H9 (cell line): ENCODE measurements around the gene BRD1. TPM values are rescaled to one million over a fixed set of nuclear protein-coding genes. Genes with fewer than 3 reads are reported as not detected.

ENCODE experiments used
- DNase-seq: peaks from one replicate; pipeline ENCODE4 v3.0.0-alpha.2; 2017
- H2AFZ ChIP-seq: one replicate; pipeline ENCODE4 v1.6.1; 2013; ENCODE audit warnings: mild to moderate bottlenecking, low read length, control low read depth, moderate library complexity
- H2AK5ac ChIP-seq: 2 replicates; pipeline ENCODE4 v1.6.1; 2013; ENCODE audit warnings: low read length, control low read depth, mixed read lengths; ENCODE audit not compliant: insufficient read length
- H2BK120ac ChIP-seq: one replicate; pipeline ENCODE4 v1.6.1; 2013; ENCODE audit warnings: low read depth, mild to moderate bottlenecking, low read length, control low read depth, inconsistent platforms; ENCODE audit not compliant: poor library complexity, severe bottlenecking
- H2BK12ac ChIP-seq: 2 replicates; pipeline ENCODE4 v1.6.1; 2013; ENCODE audit warnings: low read length, control low read depth, mixed read lengths, low read depth; ENCODE audit not compliant: insufficient read length
- H2BK15ac ChIP-seq: 2 replicates; pipeline ENCODE4 v1.6.1; 2013; ENCODE audit warnings: low read depth, low read length, control low read depth
- H2BK20ac ChIP-seq: one replicate; pipeline ENCODE4 v1.6.1; 2013; ENCODE audit warnings: low read depth, mild to moderate bottlenecking, low read length, control low read depth, inconsistent platforms; ENCODE audit not compliant: poor library complexity, severe bottlenecking
- H2BK5ac ChIP-seq: 2 replicates; pipeline ENCODE4 v1.6.1; 2013; ENCODE audit warnings: low read length, control low read depth, mixed read lengths; ENCODE audit not compliant: insufficient read length
- H3K14ac ChIP-seq: 2 replicates; pipeline ENCODE4 v1.6.1; 2013; ENCODE audit warnings: low read length, control low read depth; ENCODE audit not compliant: insufficient read depth
- H3K18ac ChIP-seq: 2 replicates; pipeline ENCODE4 v1.6.1; 2013; ENCODE audit warnings: low read depth, mild to moderate bottlenecking, mixed read lengths, low read length, control low read depth; ENCODE audit not compliant: insufficient read length
- H3K23ac ChIP-seq: 2 replicates; pipeline ENCODE4 v1.6.1; 2013; ENCODE audit warnings: low read length, control low read depth, mixed read lengths, low read depth; ENCODE audit not compliant: insufficient read length
- H3K23me2 ChIP-seq: 2 replicates; pipeline ENCODE4 v1.6.1; 2013; ENCODE audit warnings: low read depth, mild to moderate bottlenecking, mixed read lengths, low read length, control low read depth; ENCODE audit not compliant: insufficient read length, poor library complexity, severe bottlenecking
- H3K27ac ChIP-seq: 2 replicates; pipeline ENCODE4 v1.5.1; 2013; ENCODE audit warnings: low read length, control low read depth, mixed read lengths, low read depth; ENCODE audit not compliant: insufficient read length
- H3K27me3 ChIP-seq: 2 replicates; pipeline ENCODE4 v1.6.1; 2013; ENCODE audit warnings: low read length, control low read depth, inconsistent platforms; ENCODE audit not compliant: insufficient read depth
- H3K4ac ChIP-seq: 2 replicates; pipeline ENCODE4 v1.6.1; 2013; ENCODE audit warnings: low read depth, mild to moderate bottlenecking, control low read depth, inconsistent platforms, low read length, moderate library complexity
- H3K4me1 ChIP-seq: 2 replicates; pipeline ENCODE4 v1.6.1; 2013; ENCODE audit warnings: low read length, control low read depth, inconsistent platforms; ENCODE audit not compliant: insufficient read depth
- H3K4me2 ChIP-seq: 2 replicates; pipeline ENCODE4 v1.6.1; 2013; ENCODE audit warnings: low read length, control low read depth, mixed read lengths; ENCODE audit not compliant: insufficient read length, insufficient read depth
- H3K56ac ChIP-seq: 2 replicates; pipeline ENCODE4 v1.6.1; 2013; ENCODE audit warnings: low read depth, mild to moderate bottlenecking, mixed read lengths, low read length, control low read depth; ENCODE audit not compliant: insufficient read length
- H3K79me1 ChIP-seq: 2 replicates; pipeline ENCODE4 v1.6.1; 2013; ENCODE audit warnings: low read depth, mild to moderate bottlenecking, moderate library complexity, low read length, control low read depth, inconsistent platforms; ENCODE audit not compliant: insufficient read depth, poor library complexity, severe bottlenecking
- H3K79me2 ChIP-seq: 2 replicates; pipeline ENCODE4 v1.6.1; 2013; ENCODE audit warnings: low read length, control low read depth, inconsistent platforms; ENCODE audit not compliant: insufficient read depth
- H3K9ac ChIP-seq: 2 replicates; pipeline ENCODE4 v1.6.1; 2013; ENCODE audit warnings: low read length, control low read depth, mixed read lengths; ENCODE audit not compliant: insufficient read length; ENCODE audit errors: extremely low read depth
- H3K9me3 ChIP-seq: one replicate; pipeline ENCODE4 v1.6.1; 2013; ENCODE audit warnings: low read depth, low read length, inconsistent platforms; ENCODE audit not compliant: control insufficient read depth
- H3T11ph ChIP-seq: one replicate; pipeline ENCODE4 v1.6.1; 2013; ENCODE audit warnings: mild to moderate bottlenecking, low read length, control low read depth, inconsistent platforms
- H4K20me1 ChIP-seq: one replicate; pipeline ENCODE4 v1.6.1; 2013; ENCODE audit not compliant: control insufficient read depth, insufficient read length, insufficient read depth
- H4K5ac ChIP-seq: 2 replicates; pipeline ENCODE4 v1.6.1; 2013; ENCODE audit warnings: low read depth, mild to moderate bottlenecking, mixed read lengths, low read length, control low read depth; ENCODE audit not compliant: insufficient read length
- H4K8ac ChIP-seq: replicated peaks from 2 replicates; pipeline ENCODE4 v1.6.1; 2013; ENCODE audit warnings: low read length, control low read depth, mixed read lengths, low read depth; ENCODE audit not compliant: insufficient read length
- H4K91ac ChIP-seq: 2 replicates; pipeline ENCODE4 v1.6.1; 2013; ENCODE audit warnings: low read depth, mild to moderate bottlenecking, moderate library complexity, mixed read lengths, low read length, control low read depth; ENCODE audit not compliant: insufficient read length
- H3K27ac Mint-ChIP-seq, 3 experiments: 2 replicates in 2 of 3; 3 replicates in 1 of 3; pipeline ENCODE4 v1.8.0; 2020 to 2021; ENCODE audit warnings: mixed read lengths in 3 of 3, mild to moderate bottlenecking in 1 of 3, moderate library complexity in 1 of 3
- H3K27me3 Mint-ChIP-seq: 2 replicates; pipeline ENCODE4 v1.8.0; 2021; ENCODE audit warnings: low read depth, mild to moderate bottlenecking, moderate library complexity, mixed read lengths
- H3K36me3 Mint-ChIP-seq, 3 experiments: 2 replicates in 2 of 3; 3 replicates in 1 of 3; pipeline ENCODE4 v1.8.0; 2020 to 2021; ENCODE audit warnings: low read depth in 3 of 3, mixed read lengths in 3 of 3; ENCODE audit not compliant: insufficient read depth in 1 of 3
- H3K4me1 Mint-ChIP-seq, 2 experiments: 2 replicates each; pipeline ENCODE4 v1.8.0; 2020; ENCODE audit warnings: mixed read lengths in 2 of 2
- H3K4me3 Mint-ChIP-seq, 2 experiments: 2 replicates in 1 of 2; 3 replicates in 1 of 2; pipeline ENCODE4 v1.8.0; 2020 to 2021; ENCODE audit warnings: mild to moderate bottlenecking in 2 of 2, mixed read lengths in 2 of 2, moderate library complexity in 1 of 2
- H3K9me3 Mint-ChIP-seq, 2 experiments: 2 replicates in 1 of 2; 3 replicates in 1 of 2; pipeline ENCODE4 v1.8.0; 2020; ENCODE audit warnings: mild to moderate bottlenecking in 2 of 2, mixed read lengths in 2 of 2, moderate library complexity in 1 of 2
- CTCF ChIP-seq: fragments of 200-600 bp; sonication (generic); conservative IDR thresholded peaks from 3 replicates; pipeline ENCODE4 v1.8.0; 2021; ENCODE audit warnings: antibody characterized with exemption, mild to moderate bottlenecking
- WGBS: extraction: QIAGEN DNeasy Blood & Tissue Kit; methylation state at CpG from one replicate; pipeline ENCODE4 v1.1.7; 2013; ENCODE audit warnings: missing lambda C conversion rate, low lambda C conversion rate, mixed read lengths; ENCODE audit not compliant: insufficient read length; ENCODE audit errors: extremely low coverage; 5-methylcytosine and 5-hydroxymethylcytosine counted together
- total RNA-seq: library from RNA; stranded (reverse); gene quantifications from 2 replicates; pipeline ENCODE4 v1.2.1, GENCODE V29; 2021

The BRD1 gene
- total RNA-seq, 1 experiment from 2014 or later = 51.3 TPM

- Mint-ChIP-seq H3K36me3 (peaks cover 16 to 57% (median 53%) of the 10 kb centered on the region in 3 experiments; a peak in 6 of 7 replicates), H3K4me1 (peaks cover 3 to 5% of the 10 kb centered on the region in 2 experiments; a peak in 2 of 4 replicates), H3K4me3 (no peak overlapping the region), H3K9me3 (no peaks in the 10 kb centered on the region), H3K27ac (no peak overlapping the region), H3K27me3 (no peaks in the 10 kb centered on the region)
- Histone ChIP-seq H2BK15ac (no peak overlapping the region), H3K9me3 (no peaks in the 10 kb centered on the region), H3K4me1 (no peaks in the 10 kb centered on the region), H4K5ac (no peak overlapping the region), H2AK5ac (no peak overlapping the region), H2BK20ac (no peak overlapping the region), H4K8ac (no peak overlapping the region), H3K27ac (no peak overlapping the region), H4K91ac (no peak overlapping the region), H3K9ac (no peak overlapping the region), H3K14ac (no peak overlapping the region), H3K79me1 (no peaks in the 10 kb centered on the region), H2AFZ (no peak overlapping the region), H4K20me1 (no peaks in the 10 kb centered on the region), H3K18ac (no peak overlapping the region), H3K4me2 (no peak overlapping the region), H3K27me3 (no peaks in the 10 kb centered on the region), H2BK12ac (no peak overlapping the region), H3K23me2 (no peaks in the 10 kb centered on the region), H3K79me2 (no peaks in the 10 kb centered on the region; the same call in 1 of the 2 replicates), H3K4ac (no peak overlapping the region), H2BK120ac (no peak overlapping the region), H3T11ph (no peak overlapping the region), H2BK5ac (no peak overlapping the region), H3K56ac (no peak overlapping the region), H3K23ac (no peak overlapping the region)
- WGBS = no CpG with 5 or more reads among the region's 26 CpGs
- TF ChIP-seq CTCF = no peak
- DNase-seq = no peak
Measured at GRCh38 chr22:49775191-49775866, 52.3 kb downstream of the BRD1 start.
